ENCODE measurements around the gene BCL2. TPM values are rescaled to one million over a fixed set of nuclear protein-coding genes. Genes with fewer than 3 reads are reported as not detected.

The BCL2 gene
- total RNA-seq, 1 donor from 2014 or later, result 145 TPM

DNA sequence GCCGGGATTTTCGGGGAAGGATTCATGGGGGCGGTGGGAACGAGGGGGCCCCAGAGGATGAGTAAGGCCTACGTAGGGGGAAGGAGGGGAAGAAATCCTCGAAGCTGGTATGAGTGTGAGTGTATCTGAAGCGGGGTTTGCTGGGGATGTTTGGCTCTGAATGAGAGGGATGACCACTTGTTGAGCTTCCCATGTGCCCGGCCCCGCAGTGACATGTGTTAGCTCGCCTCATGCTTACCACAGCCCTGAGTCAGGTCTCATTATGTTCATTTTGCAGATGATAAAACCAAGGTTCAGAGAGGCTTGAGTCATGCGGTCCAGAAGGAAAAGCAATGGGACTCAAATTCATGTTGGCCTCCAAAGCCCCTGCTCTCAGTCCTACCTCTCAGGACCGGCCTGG lies 214.7 kb downstream of the BCL2 start:
- no peak overlapping the region for H3K27ac Mint-ChIP-seq
- H3K9me3 Mint-ChIP-seq, result no peaks in the 10 kb centered on the region
- H3K36me3 Mint-ChIP-seq (ENCODE audit: low read depth), result no peaks in the 10 kb centered on the region
- H3K4me1 Mint-ChIP-seq, result peaks cover 30% of the 10 kb centered on the region
- ChIA-PET CTCF (no interaction called here), POLR2A (no interaction called here)
- TF ChIP-seq, protein P1, sequence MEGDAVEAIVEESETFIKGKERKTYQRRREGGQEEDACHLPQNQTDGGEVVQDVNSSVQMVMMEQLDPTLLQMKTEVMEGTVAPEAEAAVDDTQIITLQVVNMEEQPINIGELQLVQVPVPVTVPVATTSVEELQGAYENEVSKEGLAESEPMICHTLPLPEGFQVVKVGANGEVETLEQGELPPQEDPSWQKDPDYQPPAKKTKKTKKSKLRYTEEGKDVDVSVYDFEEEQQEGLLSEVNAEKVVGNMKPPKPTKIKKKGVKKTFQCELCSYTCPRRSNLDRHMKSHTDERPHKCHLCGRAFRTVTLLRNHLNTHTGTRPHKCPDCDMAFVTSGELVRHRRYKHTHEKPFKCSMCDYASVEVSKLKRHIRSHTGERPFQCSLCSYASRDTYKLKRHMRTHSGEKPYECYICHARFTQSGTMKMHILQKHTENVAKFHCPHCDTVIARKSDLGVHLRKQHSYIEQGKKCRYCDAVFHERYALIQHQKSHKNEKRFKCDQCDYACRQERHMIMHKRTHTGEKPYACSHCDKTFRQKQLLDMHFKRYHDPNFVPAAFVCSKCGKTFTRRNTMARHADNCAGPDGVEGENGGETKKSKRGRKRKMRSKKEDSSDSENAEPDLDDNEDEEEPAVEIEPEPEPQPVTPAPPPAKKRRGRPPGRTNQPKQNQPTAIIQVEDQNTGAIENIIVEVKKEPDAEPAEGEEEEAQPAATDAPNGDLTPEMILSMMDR (IDR thresholded peaks at IDR 0.05), result no peak
- peaks cover 7% of the 10 kb centered on the region for H3K27me3 Mint-ChIP-seq
- intact Hi-C loops (cut with micrococcal nuclease), result no loop called here
- no peak for DNase-seq
- no peak for ATAC-seq (ENCODE audit: low read depth)
- H3K4me3 Mint-ChIP-seq, result no peak overlapping the region

DNA sequence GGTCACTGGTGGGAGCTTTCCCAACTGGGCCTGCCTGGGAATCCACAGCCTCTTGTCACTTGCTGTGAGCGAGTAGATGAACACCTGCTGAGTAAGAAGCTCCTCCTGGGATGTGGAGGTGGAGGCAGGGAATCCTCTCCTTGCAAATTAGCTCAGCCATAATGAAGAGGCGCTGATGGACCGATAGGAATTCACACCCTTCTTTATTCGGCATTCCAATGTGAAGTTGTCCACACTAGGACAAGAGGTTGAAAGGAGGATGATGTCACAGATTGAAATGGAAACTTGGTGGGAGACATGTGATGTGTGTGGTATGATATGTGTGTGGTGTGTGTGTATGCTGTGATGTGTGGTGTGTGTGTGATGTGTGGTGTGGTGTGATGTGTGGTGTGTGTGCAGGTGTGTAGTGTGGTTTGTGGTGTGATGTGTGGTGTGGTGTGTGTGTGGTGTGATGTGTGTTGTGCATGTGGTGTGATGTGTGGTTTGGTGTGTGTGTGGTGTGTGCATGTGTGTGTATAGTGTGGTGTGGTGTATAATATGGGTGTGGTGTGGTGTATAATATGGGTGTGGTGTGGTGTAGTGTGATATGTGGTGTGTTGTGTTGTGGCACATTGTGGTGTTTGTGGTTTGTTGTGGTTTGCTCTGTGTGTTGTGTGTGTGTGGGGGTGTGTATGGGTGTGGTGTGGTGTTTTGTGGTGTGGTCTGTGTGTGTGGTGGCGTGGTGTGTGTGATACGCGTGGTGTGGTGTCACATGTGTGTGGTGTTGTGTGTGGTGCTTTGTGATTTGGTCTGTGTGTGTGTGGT lies 216.4 kb downstream of the BCL2 start:
- Mint-ChIP-seq H3K27ac (no peak overlapping the region), H3K4me3 (no peak overlapping the region), H3K9me3 (no peaks in the 10 kb centered on the region), H3K36me3 (ENCODE audit: low read depth) (no peaks in the 10 kb centered on the region), H3K4me1 (peaks cover 43% of the 10 kb centered on the region), H3K27me3 (peaks cover 10% of the 10 kb centered on the region)
- CTCF ChIA-PET, result interaction anchor here (0.7 kb wide), 1 partner anchor 60 kb away, joined by 3 read pairs; no protein-coding TSS in a partner anchor
- DNase-seq, result no peak
- no peak for ATAC-seq (ENCODE audit: low read depth)
- POLR2A ChIA-PET, result no interaction called here
- intact Hi-C loops (cut with micrococcal nuclease), result no loop called here
- TF ChIP-seq, protein P1 (IDR thresholded peaks at IDR 0.05), result no peak

DNA sequence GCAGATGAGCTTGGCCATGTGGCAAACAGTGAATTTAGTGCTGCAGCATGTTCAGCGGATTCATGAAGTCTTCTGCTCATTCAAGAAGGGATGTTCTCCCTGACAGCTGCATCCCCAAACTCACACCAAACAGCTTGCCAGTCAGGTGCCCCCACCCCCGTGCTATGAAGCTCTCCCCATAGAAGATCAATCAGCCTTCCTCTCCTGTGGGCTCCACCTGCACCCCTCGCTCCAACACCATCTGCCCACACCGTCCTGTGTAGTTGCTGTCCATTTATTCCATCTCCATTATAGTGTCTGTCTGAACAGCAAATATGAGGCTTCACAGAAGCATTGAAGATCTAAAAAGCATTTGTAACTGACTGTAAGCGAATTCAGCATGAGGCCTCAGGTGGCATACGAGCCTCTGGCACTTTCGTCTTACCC lies 218.9 kb downstream of the BCL2 start:
- no peak overlapping the region for H3K4me3 Mint-ChIP-seq
- H3K4me1 Mint-ChIP-seq, result peaks cover 23% of the 10 kb centered on the region

DNA sequence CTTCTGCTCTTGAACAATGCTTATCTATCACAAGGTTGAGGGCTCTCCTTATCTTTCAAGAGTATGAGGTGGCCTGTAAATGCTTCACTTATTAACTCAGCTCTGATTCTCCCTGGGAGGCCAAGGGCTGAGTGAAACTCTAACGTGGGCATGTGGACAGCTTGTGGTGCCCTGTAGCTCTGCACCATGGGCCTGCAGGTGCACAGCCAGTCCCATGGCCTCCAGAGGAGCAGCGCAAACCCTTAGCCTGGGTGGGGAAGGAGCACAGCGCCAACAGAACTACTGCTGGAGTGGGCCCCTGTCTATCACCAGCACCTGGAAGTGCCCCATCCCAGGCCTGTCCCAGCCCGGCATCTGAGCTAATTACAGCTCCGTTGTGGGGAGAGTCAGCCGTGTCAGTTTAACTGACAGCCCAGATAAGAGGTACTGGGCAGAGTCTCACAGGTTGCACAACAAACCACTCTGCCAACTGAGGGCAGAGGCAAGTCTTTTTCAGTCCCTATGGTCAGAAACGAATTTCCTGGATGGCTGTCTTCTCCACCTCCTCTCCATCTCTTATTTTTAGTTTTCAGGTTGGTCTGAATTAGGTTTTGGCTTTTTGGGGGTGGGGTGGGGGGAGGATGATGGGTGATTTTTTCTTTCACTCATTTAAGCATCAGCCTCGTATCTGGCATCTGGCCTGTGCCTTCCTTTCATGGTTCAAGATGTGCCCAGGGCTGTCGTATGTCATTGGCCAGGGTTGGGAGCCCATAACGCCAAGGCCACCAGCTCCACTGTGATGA lies 219.5 kb downstream of the BCL2 start:
- peaks cover 10% of the 10 kb centered on the region for H3K27me3 Mint-ChIP-seq
- H3K4me3 Mint-ChIP-seq, result no peak overlapping the region
- ATAC-seq (ENCODE audit: low read depth) (no peak), DNase-seq (no peak)
- CTCF ChIA-PET, result no interaction called here
- TF ChIP-seq, protein P1 (IDR thresholded peaks at IDR 0.05), result no peak
- H3K9me3 Mint-ChIP-seq, result no peaks in the 10 kb centered on the region
- intact Hi-C loops (cut with micrococcal nuclease), result no loop called here
- POLR2A ChIA-PET, result interaction anchor here (0.6 kb wide), 1 partner anchor 50 kb away, joined by 5 read pairs; no protein-coding TSS in a partner anchor
- H3K4me1 Mint-ChIP-seq, result peaks cover 17% of the 10 kb centered on the region
- no peak overlapping the region for H3K27ac Mint-ChIP-seq
- H3K36me3 Mint-ChIP-seq (ENCODE audit: low read depth), result no peaks in the 10 kb centered on the region

More for the DNA sequence above, 218.9 kb downstream of the BCL2 start:
- TF ChIP-seq, protein P1 (IDR thresholded peaks at IDR 0.05), result no peak
- Mint-ChIP-seq H3K27me3 (peaks cover 10% of the 10 kb centered on the region), H3K36me3 (ENCODE audit: low read depth) (no peaks in the 10 kb centered on the region), H3K9me3 (no peaks in the 10 kb centered on the region), H3K27ac (no peak overlapping the region)
- ATAC-seq (ENCODE audit: low read depth) (no peak), DNase-seq (no peak)
- CTCF ChIA-PET, result no interaction called here
- intact Hi-C loops (cut with micrococcal nuclease), result no loop called here
- POLR2A ChIA-PET, result interaction anchor here (0.6 kb wide), 1 partner anchor 50 kb away, joined by 5 read pairs; no protein-coding TSS in a partner anchor
